Vagina (tissue), 2 donors: Measurements from ENCODE around the gene PGA4.
"Not testable (repeated sequence)": the region's sequence is repeated elsewhere in the genome, so short reads cannot be mapped to it uniquely, and the experiment has no call there.

Experiments
- POLR2A ChIP-seq, 2 donors: fragments of 450-650 bp; IDR thresholded peaks; one replicate each; pipeline ENCODE4 v1.6.1; 2017; ENCODE audit warnings: antibody characterized with exemption in 2 of 2, mild to moderate bottlenecking in 2 of 2, moderate library complexity in 2 of 2
- POLR2AphosphoS5 ChIP-seq, 2 donors: sonication (generic); formaldehyde crosslinking; IDR thresholded peaks; one replicate each; pipeline ENCODE4 v1.9.0; 2017; ENCODE audit warnings: antibody characterized with exemption in 2 of 2, mild to moderate bottlenecking in 2 of 2, low read depth in 1 of 2; ENCODE audit not compliant: insufficient read depth in 1 of 2
- TF ChIP-seq, protein P1 (sequence below), 3 experiments: fragments of 450-650 bp in 2 of 3; fragments of 200-600 bp in 1 of 3; sonication (generic) in 1 of 3; IDR thresholded peaks; one replicate each; pipeline ENCODE4 v1.5.1; 2017 to 2019; ENCODE audit warnings: antibody characterized with exemption in 3 of 3, mild to moderate bottlenecking in 2 of 3, moderate library complexity in 2 of 3

DNA sequence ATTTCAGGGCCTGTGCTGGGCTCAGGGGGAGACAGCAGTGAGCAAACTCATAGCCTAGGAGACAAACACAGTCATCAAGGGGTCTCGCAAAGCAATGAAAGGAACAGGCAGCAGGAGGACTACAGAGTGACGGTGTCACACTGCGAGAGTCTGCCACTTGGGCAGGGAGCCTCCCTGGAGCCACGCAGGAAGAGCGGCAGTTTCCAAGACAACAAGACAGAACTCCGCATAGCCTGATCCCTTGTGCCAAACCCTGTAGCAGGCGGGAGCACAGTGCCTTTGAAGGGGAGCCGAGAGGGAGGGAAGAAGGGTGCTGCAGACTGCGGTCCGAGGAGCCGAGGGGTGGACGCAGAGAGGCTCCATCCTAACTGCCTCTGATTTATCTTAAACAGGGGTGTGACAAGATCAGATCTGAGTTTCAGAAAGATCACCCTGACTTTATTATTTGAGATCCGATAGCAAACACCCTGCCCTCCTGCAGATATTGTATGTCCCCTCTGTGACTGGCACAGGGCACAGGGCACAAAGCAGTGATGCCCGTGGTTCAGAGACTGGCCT is 17.6 kb upstream of the PGA4 start:
- TF ChIP-seq, protein P1, sequence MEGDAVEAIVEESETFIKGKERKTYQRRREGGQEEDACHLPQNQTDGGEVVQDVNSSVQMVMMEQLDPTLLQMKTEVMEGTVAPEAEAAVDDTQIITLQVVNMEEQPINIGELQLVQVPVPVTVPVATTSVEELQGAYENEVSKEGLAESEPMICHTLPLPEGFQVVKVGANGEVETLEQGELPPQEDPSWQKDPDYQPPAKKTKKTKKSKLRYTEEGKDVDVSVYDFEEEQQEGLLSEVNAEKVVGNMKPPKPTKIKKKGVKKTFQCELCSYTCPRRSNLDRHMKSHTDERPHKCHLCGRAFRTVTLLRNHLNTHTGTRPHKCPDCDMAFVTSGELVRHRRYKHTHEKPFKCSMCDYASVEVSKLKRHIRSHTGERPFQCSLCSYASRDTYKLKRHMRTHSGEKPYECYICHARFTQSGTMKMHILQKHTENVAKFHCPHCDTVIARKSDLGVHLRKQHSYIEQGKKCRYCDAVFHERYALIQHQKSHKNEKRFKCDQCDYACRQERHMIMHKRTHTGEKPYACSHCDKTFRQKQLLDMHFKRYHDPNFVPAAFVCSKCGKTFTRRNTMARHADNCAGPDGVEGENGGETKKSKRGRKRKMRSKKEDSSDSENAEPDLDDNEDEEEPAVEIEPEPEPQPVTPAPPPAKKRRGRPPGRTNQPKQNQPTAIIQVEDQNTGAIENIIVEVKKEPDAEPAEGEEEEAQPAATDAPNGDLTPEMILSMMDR (IDR thresholded peaks at IDR 0.05) = not testable (repeated sequence)
- TF ChIP-seq POLR2AphosphoS5 (IDR thresholded peaks at IDR 0.05; ENCODE audit: insufficient read depth in 1 of 2, low read depth in 1 of 2); POLR2A (IDR thresholded peaks at IDR 0.05): not testable (repeated sequence)
